Left ventricle myocardium inferior (tissue), 1 donor: ENCODE results near the gene RGS6. TPM values are rescaled to one million over a fixed set of nuclear protein-coding genes. Genes with fewer than 3 reads are reported as not detected.
"Not testable (repeated sequence)": the region's sequence is repeated elsewhere in the genome, so short reads cannot be mapped to it uniquely, and the experiment has no call there.

Experiments
- DNase-seq: peaks from one replicate; pipeline ENCODE4 v3.0.0-alpha.2; 2020
- H3K27ac ChIP-seq: fragments of 200-600 bp; replicated peaks from 2 replicates; pipeline ENCODE4 v1.8.0; 2021
- H3K27me3 ChIP-seq: fragments of 200-600 bp; 2 replicates; pipeline ENCODE4 v1.8.0; 2021; ENCODE audit warnings: low read depth
- H3K36me3 ChIP-seq: fragments of 200-600 bp; 2 replicates; pipeline ENCODE4 v1.8.0; 2021
- H3K4me1 ChIP-seq: fragments of 200-600 bp; 2 replicates; pipeline ENCODE4 v1.8.0; 2021
- H3K4me3 ChIP-seq: fragments of 200-600 bp; 2 replicates; pipeline ENCODE4 v1.8.0; 2021; ENCODE audit warnings: mild to moderate bottlenecking, moderate library complexity
- H3K9me3 ChIP-seq: fragments of 200-600 bp; replicated peaks from 2 replicates; pipeline ENCODE4 v1.8.0; 2021
- intact Hi-C: fragments of 100-400 bp; cut with micrococcal nuclease; formaldehyde crosslinking; loops from one replicate; pipeline ENCODE4 v1.11.0; 2022
- total RNA-seq: library from RNA; stranded (reverse); fragmentation: NEBNext Ultra II Directional; extraction: Animal tissue kit (Norgen Biotek cat#: 25700); gene quantifications from one replicate; pipeline ENCODE4 v1.2.1, GENCODE V29; 2021
- TF ChIP-seq, protein P1 (sequence below): fragments of 200-600 bp; IDR thresholded peaks from 2 replicates; pipeline ENCODE4 v1.8.0; 2021; ENCODE audit warnings: antibody characterized with exemption, mild to moderate bottlenecking, borderline replicate concordance
- donor health status: DM: no; HTN: yes; CAD: no; lungs with severe emphysema.

Gene RGS6
- total RNA-seq, 1 donor from 2014 or later = 23.0 TPM

DNA sequence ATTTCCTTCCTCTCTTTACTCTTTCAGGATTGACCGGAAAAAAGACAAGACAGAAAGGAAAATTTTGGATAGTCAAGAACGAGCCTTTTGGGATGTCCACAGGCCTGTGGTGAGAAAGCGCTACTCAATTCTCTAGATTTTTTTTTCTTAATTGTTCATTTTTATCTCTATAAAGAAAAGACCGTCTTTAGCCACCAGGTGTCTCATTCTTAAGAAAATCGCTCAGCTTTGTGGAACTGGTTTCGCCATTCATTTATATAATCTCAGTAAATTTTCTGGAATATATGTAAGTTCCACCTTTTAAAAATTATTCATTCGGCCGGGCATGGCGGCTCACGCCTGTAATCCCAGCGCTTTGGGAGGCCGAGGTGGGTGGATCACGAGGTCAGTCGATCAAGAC is 540.6 kb downstream of the RGS6 start:
- no peaks in the 10 kb centered on the region for H3K27me3 ChIP-seq
- intact Hi-C loops = no loop called here
- no peak for DNase-seq
- no peaks in the 10 kb centered on the region for H3K36me3 ChIP-seq
- TF ChIP-seq, protein P1, sequence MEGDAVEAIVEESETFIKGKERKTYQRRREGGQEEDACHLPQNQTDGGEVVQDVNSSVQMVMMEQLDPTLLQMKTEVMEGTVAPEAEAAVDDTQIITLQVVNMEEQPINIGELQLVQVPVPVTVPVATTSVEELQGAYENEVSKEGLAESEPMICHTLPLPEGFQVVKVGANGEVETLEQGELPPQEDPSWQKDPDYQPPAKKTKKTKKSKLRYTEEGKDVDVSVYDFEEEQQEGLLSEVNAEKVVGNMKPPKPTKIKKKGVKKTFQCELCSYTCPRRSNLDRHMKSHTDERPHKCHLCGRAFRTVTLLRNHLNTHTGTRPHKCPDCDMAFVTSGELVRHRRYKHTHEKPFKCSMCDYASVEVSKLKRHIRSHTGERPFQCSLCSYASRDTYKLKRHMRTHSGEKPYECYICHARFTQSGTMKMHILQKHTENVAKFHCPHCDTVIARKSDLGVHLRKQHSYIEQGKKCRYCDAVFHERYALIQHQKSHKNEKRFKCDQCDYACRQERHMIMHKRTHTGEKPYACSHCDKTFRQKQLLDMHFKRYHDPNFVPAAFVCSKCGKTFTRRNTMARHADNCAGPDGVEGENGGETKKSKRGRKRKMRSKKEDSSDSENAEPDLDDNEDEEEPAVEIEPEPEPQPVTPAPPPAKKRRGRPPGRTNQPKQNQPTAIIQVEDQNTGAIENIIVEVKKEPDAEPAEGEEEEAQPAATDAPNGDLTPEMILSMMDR = no peak
- no peak overlapping the region for H3K27ac ChIP-seq
- H3K4me3 ChIP-seq = no peak overlapping the region
- H3K4me1 ChIP-seq = peaks cover 16% of the 10 kb centered on the region
- no peaks in the 10 kb centered on the region for H3K9me3 ChIP-seq

DNA sequence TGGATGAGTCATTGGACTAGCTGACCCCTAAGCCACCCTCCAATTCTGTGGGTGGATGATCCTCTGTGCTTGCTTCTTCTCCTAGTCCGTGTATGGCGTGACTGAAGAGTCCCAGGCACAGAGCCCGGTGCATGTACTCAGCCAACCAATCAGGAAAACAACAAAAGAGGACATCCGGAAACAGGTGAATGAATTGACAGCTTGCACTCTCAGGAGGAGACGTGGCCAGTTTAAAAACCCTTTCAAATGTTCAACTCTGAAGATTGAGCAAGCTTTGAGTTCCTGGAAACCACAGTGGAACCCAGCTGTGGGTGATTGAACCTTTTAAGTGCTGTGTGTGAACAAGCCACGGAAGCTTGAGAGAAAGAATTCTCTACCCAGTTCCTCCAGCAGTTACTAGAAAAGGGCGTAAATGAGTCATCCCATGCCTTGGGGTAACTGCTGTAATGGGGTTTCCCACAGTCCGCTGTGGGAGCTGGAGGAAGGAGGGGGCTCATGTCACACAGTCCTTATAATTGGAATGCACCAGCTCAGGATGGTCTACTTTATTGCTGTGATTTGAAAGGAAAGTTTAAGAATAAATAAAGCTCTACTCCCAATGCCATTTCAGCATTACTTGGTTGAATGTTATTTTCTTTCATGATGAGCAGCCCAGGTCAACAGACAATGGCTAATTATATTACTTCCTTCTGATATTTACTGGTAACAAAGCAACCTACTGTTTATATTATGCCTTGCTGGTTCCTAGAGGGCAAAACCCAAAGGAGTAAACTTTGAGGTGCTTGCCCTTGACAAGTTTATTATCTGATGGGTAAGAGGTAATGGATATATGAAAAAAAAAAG is 544.6 kb downstream of the RGS6 start:
- peak overlapping the region; percentile 45 for H3K27ac ChIP-seq
- intact Hi-C loops = no loop called here
- H3K27me3 ChIP-seq = no peaks in the 10 kb centered on the region
- H3K9me3 ChIP-seq = no peaks in the 10 kb centered on the region
- TF ChIP-seq, protein P1 = no peak
- no peaks in the 10 kb centered on the region for H3K36me3 ChIP-seq
- DNase-seq = peak; percentile 45
- H3K4me1 ChIP-seq = peaks cover 16% of the 10 kb centered on the region
- no peak overlapping the region for H3K4me3 ChIP-seq

DNA sequence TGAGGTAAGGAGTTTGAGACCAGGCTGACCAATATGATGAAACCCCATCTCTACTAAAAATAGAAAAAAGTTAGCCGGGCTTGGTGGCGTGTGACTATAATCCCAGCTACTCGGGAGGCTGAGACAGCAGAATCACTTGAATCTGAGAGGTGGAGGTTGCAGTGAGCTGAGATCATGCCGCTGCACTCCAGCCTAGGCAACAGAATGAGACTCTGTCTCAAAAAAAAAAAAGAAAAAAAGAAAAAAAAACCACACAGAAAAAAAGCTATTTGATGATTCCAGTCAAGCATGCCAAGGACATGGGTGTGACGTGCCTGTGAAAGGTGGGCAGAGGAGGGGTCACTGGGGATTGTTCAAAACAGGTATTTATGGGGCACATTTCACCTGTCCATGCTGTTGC is 545.3 kb downstream of the RGS6 start:
- H3K27ac ChIP-seq, H3K4me3 ChIP-seq, intact Hi-C loops, H3K9me3 ChIP-seq, H3K27me3 ChIP-seq, DNase-seq, H3K36me3 ChIP-seq: not testable (repeated sequence)
- peaks cover 16% of the 10 kb centered on the region for H3K4me1 ChIP-seq

DNA sequence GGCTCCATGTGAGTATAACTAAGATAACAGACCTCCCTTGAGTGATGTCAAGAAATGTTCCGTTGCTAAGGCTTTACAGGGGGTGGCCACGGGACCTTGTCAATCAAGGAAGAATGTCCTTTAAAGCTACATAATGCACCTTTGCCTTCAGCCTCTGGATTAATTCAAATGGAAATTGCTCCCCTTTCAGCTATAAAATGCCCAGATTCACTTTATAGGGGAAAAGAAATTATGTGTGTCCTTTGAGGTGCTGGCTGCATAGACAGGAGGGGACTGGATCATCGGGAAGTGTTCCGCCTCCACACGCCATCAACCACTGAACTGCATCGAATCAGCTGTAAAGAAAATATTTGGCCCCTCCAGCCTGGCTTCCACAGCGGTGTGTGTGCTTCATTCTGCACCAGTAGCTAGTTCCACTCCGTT is 546.3 kb downstream of the RGS6 start:
- TF ChIP-seq, protein P1 = no peak
- DNase-seq = no peak
- Histone ChIP-seq H3K27me3 (no peaks in the 10 kb centered on the region), H3K4me3 (no peak overlapping the region), H3K27ac (no peak overlapping the region), H3K36me3 (no peaks in the 10 kb centered on the region), H3K9me3 (peaks cover 3% of the 10 kb centered on the region), H3K4me1 (peaks cover 16% of the 10 kb centered on the region)
- intact Hi-C loops = no loop called here

DNA sequence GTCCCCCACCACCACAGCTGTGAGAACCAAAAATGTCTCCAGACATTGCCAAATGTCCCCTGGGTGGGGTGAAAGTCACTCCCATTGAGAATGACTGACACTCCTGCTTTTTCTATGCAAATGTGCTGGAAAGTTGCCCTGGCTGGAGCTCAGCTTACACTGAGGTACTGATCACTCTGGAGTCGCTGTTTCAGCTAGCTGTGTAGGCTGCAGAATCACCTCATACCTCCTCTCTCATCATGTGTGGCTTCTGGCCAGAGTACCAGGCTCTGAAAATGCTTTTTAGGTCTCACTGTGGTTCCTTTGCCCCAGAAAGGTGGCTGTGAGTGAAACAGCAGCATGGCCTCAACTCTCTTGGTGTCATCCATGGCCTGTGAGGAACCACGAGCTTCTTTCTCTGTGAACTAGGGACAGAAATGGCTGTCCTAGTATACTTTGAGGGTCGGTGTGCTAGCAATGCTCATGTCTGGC is 547.3 kb downstream of the RGS6 start:
- intact Hi-C loops = no loop called here
- TF ChIP-seq, protein P1 = no peak
- H3K4me3 ChIP-seq = no peak overlapping the region
- no peaks in the 10 kb centered on the region for H3K36me3 ChIP-seq
- H3K27ac ChIP-seq = no peak overlapping the region
- no peaks in the 10 kb centered on the region for H3K27me3 ChIP-seq
- DNase-seq = no peak
- peaks cover 16% of the 10 kb centered on the region for H3K4me1 ChIP-seq
- H3K9me3 ChIP-seq = peaks cover 3% of the 10 kb centered on the region

DNA sequence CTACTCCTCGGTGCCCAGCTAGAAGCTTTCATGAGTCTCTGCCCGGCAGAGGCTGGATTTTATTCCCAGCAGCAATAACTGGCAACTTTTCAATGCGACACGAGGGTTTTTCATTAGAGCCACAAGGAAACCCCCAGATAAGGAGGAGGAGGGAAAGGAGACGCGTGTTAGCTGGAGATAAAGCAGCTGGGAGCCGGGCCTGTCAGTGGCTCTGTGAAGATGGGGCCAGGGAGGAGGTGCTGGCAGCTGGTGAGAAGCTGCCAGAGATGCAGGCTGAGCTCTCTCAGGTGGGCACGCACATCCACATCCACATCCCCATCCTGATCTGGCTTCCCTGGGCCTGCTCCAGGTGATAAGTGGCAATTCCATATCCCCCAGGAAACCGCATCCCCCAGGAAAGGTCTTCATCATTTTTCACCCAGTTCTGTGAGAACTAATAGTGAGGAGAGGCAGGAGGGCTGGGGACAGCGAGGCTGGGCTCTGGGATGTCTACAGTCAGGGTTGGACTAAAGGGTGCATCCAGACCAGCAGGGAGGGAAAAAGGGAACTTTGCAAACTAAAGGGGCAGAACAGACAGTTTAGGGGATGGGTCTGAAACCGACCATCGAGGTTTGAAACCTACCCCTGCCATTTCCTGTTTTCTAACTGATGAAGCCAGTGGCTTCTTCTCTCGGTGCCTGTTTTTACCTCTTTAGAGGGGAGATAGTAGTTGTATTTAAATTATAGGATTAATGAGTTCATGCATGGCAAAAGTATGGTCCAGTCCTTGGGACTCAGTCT is 548.4 kb downstream of the RGS6 start:
- Histone ChIP-seq H3K27me3 (no peaks in the 10 kb centered on the region), H3K9me3 (peaks cover 3% of the 10 kb centered on the region), H3K4me1 (peaks cover 16% of the 10 kb centered on the region), H3K36me3 (no peaks in the 10 kb centered on the region), H3K4me3 (no peak overlapping the region), H3K27ac (no peak overlapping the region)
- intact Hi-C loops = no loop called here
- no peak for DNase-seq
- TF ChIP-seq, protein P1 = no peak
